ENCODE data around the gene GUF1.

Gene GUF1

GRCh38 chr4:44678094-44679041, at the start of gene GUF1:
GUF1 (plus strand) TSS chr4:44678420; CDS start chr4:44678623, 203 bp downstream.
- DNase-seq (ENCODE audit: low read depth): peak; percentile 79

- DNase-seq (ENCODE audit: low read depth): no peak
Measured at GRCh38 chr4:44629280-44629866, 48.8 kb upstream of the GUF1 start.

- no peak for DNase-seq (ENCODE audit: low read depth)
Measured at GRCh38 chr4:44632089-44632488, 46.1 kb upstream of the GUF1 start.

GRCh38 chr4:44632733-44633132, 45.5 kb upstream of the GUF1 start:
- DNase-seq (ENCODE audit: low read depth): no peak

GRCh38 chr4:44638091-44638490, 40.1 kb upstream of the GUF1 start:
- DNase-seq (ENCODE audit: low read depth): no peak

- no peak for DNase-seq (ENCODE audit: low read depth)
Measured at GRCh38 chr4:44646151-44646550, 32.1 kb upstream of the GUF1 start.

- DNase-seq (ENCODE audit: low read depth): no peak
Measured at GRCh38 chr4:44651425-44651824, 26.8 kb upstream of the GUF1 start, which contains the start of gene YIPF7. YIPF7 (minus strand) TSS chr4:44651625; CDS start chr4:44650100, 1,525 bp downstream.

GRCh38 chr4:44652002-44652401, 26.2 kb upstream of the GUF1 start:
- DNase-seq (ENCODE audit: low read depth): no peak

GRCh38 chr4:44660396-44660795, 17.8 kb upstream of the GUF1 start:
- DNase-seq (ENCODE audit: low read depth): no peak

GRCh38 chr4:44661940-44662622, 16.1 kb upstream of the GUF1 start:
- no peak for DNase-seq (ENCODE audit: low read depth)

GRCh38 chr4:44662623-44663005, 15.6 kb upstream of the GUF1 start:
- DNase-seq (ENCODE audit: low read depth): no peak

- DNase-seq (ENCODE audit: low read depth): no peak
Measured at GRCh38 chr4:44663539-44664263, 14.5 kb upstream of the GUF1 start.

- no peak for DNase-seq (ENCODE audit: low read depth)
Measured at GRCh38 chr4:44668526-44668925, 9.7 kb upstream of the GUF1 start.

- DNase-seq (ENCODE audit: low read depth): no peak
Measured at GRCh38 chr4:44670506-44671199, 7.6 kb upstream of the GUF1 start.

GRCh38 chr4:44671636-44672035, 6.6 kb upstream of the GUF1 start:
- no peak for DNase-seq (ENCODE audit: low read depth)

GRCh38 chr4:44674471-44674870, 3.7 kb upstream of the GUF1 start:
- DNase-seq (ENCODE audit: low read depth): no peak

GRCh38 chr4:44675366-44675765, 2.9 kb upstream of the GUF1 start:
- DNase-seq (ENCODE audit: low read depth): no peak

- DNase-seq (ENCODE audit: low read depth): no peak
Measured at GRCh38 chr4:44679060-44679459, 840 bp downstream of the GUF1 start.

- no peak for DNase-seq (ENCODE audit: low read depth)
Measured at GRCh38 chr4:44684648-44685047, 6.4 kb downstream of the GUF1 start.

- no peak for DNase-seq (ENCODE audit: low read depth)
Measured at GRCh38 chr4:44700427-44700826, 22.2 kb downstream of the GUF1 start.

GRCh38 chr4:44701037-44701436, 22.8 kb downstream of the GUF1 start:
- DNase-seq (ENCODE audit: low read depth): no peak
